ENCODE data around the gene VGLL2. TPM values are rescaled to one million over a fixed set of nuclear protein-coding genes. Genes with fewer than 3 reads are reported as not detected.
"Not testable (repeated sequence)": the region's sequence is repeated elsewhere in the genome, so short reads cannot be mapped to it uniquely, and the experiment has no call there.

VGLL2 gene, protein sequence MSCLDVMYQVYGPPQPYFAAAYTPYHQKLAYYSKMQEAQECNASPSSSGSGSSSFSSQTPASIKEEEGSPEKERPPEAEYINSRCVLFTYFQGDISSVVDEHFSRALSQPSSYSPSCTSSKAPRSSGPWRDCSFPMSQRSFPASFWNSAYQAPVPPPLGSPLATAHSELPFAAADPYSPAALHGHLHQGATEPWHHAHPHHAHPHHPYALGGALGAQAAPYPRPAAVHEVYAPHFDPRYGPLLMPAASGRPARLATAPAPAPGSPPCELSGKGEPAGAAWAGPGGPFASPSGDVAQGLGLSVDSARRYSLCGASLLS
- not detected in 2 replicates for total RNA-seq (2014; rRNA removed; shearing (Covaris generic))

DNA sequence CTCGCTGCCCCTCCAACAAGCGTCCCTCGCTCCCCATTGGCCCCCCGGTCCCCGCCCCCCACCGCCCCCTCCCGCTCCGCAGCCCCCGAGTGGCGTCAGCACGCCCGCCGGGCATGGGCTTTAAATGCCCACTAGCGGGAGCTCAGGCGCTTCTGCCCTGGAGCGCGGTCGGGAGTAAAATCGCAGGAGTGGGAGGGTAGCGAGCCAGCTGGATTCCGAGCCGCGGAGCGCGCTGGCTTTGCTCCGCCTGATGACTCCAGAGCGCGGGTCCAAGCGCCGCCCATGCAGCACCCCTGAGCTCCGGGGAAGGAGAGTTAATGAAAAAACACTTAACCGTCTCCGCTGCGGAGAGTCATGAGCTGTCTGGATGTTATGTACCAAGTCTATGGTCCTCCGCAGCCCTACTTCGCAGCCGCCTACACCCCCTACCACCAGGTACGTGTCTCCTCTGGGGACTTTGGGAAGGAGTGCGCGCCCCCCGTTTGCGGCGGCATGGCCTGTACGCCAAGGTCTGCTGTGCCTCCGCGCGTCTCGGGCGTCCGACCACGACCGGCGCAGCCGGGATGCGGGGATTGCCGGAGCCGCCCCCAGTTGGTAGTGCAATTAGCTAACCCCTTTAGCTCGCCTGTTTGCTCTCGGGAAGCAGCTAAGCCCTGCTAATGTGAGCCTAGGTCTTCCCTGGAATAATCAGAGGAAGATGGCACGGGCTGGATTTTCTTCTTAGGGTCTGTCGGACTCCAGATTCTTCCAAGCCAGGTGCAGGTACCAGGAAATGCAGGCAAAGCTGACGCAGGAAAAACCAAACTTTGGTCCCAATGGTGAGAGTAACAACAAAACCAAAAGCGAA, at the start of gene VGLL2:
TSS of gene VGLL2 (plus strand) at position 149 of the 847 bp plus-strand sequence. CDS start at position 355, 206 bp downstream.
- DNase-seq (ENCODE audit: low spot score) = no peak

DNA sequence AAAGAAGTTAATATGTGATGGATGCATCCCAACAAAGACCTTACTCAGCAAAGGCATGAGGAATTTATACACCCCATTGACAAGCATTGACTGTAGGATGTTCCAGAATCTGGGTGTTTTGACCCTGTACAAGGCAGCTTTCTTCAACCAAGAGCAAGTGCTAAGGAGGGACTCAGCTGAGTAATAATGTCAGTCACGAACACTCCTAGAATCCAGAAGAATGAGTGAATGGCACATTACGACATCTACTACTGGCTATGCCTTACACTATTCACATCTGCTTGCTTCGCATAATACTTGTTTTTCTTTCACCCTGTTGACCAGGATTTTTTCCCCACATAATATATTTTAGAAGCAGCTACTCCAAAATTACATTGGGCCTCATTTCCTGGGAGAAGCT, 42.5 kb upstream of the VGLL2 start:
- DNase-seq (ENCODE audit: low spot score) = no peak

DNA sequence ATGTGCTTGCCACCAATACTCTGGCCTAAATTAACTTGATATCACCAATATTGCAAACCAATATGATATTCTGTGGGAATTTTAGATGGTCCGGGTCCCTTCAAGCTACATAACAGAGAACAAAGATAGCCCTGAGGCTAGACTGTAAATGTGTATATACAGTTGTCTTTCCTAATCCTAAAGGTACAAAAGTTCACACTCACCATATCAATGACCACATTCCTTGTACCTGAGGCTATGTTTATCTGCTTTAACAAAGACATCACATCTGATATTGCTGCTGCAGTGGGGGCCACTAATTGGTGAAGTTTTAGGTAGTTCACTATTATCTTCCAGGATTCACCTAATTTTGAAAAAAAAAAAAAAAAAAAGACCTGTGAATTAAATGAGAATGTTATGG, 38.6 kb upstream of the VGLL2 start:
- DNase-seq (ENCODE audit: low spot score) = no peak

DNA sequence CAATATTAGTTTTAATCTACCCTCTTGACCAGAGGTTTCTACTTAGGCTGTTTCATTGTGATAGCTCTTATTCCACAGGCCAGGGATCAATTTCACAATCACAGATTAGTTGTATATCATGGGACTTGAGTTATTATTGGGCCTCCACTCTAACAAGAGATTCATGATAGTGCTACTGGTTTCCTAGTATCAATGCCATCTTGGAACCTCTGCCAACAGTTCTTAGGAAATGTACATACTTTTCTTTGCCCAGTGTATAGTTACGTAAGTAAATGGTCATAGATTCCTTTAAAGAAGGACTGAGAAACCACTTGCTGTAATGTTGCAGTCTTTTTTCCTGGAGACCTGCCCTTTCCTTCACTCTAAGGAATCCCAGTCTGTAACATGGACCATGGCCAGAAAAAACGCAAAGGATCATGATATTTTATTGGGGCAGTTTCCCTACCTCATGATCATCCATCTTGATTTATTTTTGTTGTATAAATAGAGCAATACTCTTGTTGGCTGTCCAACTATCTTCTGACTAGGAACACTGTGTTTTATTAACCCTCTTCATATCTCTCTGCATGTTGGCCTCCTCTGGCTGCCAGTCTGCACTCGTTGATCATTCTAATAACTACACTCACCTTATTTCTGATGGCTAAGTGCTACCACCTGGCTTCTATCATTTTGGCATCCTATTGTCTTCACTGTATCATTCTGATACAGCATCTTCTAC, 38.0 kb upstream of the VGLL2 start:
- DNase-seq (ENCODE audit: low spot score) = no peak

DNA sequence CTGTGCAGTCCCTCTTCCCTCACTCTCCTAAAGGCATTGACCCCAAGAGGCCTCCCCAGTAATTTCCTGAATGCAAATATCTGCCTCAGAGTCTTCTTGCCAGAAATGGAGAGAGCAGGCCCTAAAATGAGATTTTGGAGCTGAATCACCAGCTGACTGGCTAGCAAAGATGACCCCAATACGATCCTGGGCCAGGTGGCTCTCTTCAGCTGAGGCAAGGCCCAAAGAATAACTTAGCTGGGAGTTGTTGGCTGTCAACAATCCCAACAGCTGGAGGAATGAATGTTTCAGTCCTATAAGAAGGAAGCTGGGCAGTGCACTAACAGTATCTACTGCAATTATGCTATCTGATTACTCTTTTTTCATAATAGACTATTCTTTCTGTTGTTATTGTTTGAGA, 37.2 kb upstream of the VGLL2 start:
- DNase-seq (ENCODE audit: low spot score) = no peak

DNA sequence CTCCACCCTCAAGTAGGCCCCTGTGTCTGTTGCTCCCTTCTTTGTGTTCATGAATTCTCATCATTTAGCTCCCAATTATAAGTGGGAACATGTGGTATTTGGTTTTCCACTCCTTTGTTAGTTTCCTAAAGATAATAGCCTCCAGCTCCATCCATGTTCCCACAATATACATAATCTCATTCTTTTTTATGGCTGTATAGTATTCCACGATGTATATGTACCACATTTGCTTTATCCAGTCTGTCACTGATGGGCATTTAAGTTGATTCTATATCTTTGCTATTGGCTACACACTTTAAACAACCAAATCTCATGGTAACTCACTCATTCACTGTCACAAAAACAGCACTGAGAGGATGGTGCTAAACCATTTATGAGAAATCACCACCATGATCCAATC, 35.5 kb upstream of the VGLL2 start:
- no peak for DNase-seq (ENCODE audit: low spot score)

DNA sequence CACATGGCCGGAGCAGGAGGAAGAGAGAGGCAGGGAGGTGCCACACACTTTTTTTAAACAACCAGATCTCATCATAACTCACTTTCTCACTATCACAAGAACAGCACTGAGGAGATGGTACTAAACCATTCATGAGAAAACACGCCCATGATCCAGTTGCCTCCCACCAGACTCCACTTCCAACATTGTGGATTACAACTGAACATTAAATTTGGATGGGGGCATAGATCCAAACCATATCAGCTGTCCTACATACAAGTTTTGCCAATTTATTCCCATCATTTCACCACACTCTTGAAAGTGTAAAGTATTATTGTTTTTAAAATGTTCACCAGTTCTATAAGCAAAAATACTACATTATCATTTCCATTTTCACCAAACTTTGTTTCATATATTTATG, 33.9 kb upstream of the VGLL2 start:
- DNase-seq (ENCODE audit: low spot score) = no peak

DNA sequence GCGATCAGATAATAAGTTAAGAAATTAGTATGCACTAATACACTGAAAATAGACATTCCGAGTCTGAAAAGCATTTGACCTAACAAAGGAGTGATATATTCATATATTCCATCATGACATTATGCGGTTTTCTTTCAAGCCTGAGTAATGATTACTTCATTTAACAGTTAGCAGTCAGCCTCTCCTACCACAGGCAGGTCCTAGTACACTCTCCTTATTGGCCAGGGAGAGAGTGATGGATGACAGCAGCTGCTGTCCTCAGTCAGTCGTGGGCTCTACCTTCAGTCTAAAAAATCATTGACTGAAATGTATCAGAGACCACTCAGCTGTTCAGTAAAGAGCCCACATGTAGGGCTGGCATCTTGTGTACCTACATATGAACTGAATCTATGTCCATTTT, 33.2 kb upstream of the VGLL2 start:
- DNase-seq (ENCODE audit: low spot score) = peak; percentile 17

DNA sequence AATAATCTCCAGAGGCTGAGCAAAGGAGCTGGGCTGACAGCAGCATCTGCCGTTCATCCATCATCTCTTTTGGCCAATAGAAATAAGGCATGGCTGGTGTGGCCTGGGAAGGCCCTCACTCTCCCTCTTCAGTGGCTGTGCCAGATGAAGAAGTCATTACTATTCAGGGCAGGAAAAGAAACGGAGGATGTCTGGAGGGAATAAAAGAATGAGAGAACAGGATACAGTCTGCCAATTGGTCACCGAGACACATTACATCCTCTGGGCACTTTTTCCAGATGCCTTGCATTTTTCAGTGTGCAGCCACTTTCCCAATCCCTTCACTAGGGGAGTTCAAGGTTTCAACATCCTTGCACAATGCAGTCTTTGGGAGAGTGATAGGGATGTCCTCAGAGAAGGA, 32.2 kb upstream of the VGLL2 start:
- DNase-seq (ENCODE audit: low spot score) = peak; percentile 7

DNA sequence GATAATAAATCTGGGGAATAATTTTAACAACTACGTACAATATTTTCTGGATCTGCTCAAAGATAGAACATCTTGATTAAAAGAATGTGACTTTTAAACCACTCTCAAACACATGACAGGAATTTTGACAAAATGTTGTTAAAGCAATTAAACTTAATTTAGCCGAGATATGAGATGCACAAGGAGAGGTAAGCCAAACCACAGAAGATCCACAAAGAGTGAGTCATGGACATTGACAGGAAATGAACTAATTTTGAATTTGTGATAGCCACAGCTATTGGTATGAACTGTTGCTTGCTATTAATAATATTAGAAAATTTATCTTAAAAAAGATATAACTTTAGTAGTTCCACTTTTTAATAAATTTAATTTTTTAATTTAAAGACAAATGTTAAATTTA, 27.8 kb upstream of the VGLL2 start:
- peak; percentile 60 for DNase-seq (ENCODE audit: low spot score)

DNA sequence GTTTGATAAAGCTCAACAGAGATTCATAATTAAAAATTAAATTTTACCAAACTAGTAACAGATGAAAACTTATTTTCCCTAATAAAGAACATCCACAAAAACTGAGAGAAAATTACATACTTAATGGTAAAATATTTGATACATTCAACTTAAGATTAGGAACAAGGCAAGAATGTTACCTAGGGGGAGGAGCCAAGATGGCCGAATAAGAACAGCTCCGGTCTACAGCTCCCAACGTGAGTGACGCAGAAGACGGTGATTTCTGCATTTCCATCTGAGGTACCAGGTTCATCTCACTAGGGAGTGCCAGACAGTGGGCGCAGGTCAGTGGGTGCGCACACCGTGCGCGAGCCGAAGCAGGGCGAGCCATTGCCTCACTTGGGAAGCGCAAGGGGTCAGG, 20.8 kb upstream of the VGLL2 start:
- DNase-seq (ENCODE audit: low spot score) = not testable (repeated sequence)

DNA sequence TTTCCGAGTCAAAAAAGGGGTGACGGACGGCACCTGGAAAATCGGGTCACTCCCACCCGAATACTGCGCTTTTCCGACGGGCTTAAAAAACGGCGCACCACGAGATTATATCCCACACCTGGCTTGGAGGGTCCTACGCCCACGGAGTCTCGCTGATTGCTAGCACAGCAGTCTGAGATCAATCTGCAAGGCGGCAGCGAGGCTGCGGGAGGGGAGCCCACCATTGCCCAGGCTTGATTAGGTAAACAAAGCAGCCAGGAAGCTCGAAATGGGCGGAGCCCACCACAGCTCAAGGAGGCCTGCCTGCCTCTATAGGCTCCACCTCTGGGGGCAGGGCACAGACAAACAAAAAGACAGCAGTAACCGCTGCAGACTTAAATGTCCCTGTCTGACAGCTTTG, 20.4 kb upstream of the VGLL2 start:
- DNase-seq (ENCODE audit: low spot score) = not testable (repeated sequence)

DNA sequence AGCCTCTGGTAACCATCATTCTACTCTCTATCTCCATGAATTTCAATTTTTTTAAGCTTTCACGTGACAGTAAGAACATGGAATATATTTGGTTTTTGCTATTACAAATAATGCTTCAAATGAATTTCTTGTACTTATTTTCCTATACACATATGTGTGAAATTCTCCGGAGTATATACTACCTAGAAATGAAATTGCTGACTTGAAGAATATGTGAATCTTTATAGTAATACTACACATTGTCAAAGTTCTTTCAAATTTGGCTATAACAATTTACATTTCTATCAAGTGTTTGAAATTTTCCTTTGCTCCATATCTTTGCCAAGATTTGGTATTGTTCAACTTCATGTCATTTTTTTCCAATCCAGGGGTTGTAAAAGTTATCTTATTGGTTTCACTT, 11.6 kb upstream of the VGLL2 start:
- DNase-seq (ENCODE audit: low spot score) = no peak

DNA sequence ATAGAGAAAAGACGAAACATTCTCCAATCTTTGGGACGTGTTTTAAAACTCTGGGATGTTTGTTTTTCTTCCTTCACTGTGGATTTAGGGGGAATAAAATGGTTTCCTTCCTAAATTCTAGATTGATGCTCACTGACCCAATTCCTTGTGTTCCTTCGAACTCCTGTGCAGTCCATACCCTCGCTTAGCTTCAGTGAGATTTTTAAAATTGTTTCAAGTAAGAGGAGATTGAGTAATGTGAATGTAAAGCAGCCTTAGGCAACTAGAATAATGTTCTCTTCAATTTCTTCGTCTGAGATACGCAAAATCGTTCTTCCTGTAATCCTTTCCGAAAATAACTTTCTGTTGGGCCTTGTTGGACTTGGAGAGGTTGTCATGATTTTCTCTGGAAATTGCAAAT, 2.6 kb upstream of the VGLL2 start:
- DNase-seq (ENCODE audit: low spot score) = no peak

DNA sequence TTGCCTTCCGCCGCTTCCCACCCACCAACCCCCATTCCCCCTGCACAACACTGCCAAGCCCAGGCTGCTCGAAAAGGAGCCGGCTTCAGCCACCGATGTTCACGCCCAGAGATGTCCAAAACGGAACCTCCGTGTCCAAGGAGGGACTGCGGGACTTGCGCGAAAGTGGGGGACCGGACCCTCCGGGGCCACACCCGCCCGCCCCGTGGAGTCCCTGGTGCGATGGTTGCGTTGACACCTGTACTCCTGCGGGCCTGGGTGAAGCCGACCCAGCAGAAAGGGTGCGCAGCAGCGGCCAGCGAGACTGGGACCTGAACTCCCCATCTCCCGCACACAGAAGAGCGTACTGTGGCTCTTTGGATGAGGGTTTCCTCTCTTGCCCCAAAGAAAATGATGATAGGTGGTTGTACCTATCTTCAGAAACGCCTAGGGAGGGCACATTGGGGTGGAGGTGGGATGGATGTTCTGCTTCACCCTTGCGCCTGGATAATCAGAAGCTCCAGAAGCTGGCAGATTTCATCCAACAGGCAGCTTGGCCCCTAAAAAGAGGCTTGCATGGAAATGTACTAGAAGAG, 1.9 kb upstream of the VGLL2 start:
- DNase-seq (ENCODE audit: low spot score) = no peak

DNA sequence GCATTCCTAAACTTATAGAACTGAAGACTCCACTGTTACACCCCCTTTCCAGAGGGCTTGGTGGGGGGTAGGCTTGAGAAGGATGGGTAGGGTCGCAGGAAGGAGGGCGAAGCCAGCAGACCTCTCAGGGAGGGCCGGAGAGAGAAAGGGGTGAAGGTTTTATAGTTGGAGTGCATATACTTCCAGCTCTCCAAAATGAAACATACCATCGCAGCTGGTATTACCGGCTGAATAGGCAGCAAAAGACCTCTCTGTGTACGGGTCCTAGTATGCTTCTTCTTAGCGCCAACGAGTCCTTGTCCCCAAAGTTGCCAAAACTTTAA, 1.0 kb upstream of the VGLL2 start:
- DNase-seq (ENCODE audit: low spot score) = no peak

DNA sequence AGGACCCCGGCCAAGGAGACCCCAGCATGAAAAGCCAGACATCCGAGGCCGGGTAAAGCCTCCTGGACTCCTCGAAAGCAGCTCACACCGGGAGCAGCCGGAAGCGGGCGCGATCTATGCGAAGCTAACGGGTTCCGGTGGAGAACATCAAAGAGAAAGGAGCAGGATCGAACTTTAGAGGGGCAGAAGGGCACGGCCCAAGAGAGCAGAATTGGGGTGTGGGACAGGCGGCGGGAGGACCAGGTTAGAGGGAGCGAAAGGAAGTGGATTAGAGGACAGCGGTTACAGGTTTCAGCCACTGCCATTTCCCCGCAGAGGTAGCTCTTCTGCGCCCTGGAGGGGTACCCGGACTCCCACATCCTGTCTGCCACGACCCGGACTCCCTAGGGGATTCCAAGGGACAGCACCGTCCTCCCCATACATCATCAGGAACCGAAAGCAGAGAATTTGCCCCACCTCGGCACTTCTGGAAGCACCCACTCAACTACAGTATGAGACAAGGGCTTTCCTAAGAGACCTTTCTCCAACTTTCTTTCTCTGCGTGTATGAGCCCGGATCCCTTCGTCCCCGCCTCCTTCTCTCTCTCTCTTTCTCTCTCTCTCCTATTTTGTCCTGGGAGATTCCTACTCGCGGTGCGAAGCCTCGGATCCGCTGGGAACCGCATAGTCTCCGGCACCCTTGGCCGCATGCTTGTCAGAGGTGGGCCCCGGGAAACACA, 507 bp upstream of the VGLL2 start:
- no peak for DNase-seq (ENCODE audit: low spot score)

DNA sequence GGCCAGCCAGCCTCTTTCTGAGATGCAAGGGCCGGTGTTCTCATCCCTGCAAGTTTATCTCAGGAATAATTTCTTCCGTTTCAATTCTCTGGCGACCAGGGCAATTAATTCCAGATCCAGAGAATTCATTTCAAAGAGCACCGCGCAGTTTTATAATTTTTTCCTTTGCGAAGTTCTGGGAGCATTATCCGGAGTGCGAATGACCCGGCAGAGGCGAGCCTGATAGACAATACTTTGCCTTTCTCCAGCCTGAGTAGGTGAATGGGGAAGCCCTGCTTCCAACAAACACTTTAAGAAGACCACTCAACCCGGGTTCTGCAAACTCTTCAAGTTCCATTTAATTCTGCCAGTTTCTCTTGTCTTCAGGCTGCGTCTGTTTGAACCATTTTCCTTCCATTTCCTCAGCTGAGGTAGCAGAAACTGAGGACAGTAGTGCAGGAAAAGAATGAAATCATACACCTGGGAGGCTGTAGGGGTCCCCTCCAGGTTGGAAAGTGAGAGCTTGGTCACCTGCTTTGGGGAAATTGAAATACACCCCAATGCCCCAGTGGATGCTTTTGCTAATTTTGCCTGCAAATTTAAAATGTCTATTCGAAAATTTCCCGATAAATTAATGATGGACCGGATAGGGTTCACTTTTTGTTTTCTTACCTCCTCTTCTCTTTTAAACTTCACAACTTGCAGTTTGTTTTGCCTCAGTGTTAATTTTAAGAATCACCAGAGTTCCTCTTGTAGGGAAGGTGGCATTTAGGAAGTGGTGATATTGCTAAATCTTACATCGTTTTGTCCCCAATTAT, 1.1 kb downstream of the VGLL2 start:
- no peak for DNase-seq (ENCODE audit: low spot score)

DNA sequence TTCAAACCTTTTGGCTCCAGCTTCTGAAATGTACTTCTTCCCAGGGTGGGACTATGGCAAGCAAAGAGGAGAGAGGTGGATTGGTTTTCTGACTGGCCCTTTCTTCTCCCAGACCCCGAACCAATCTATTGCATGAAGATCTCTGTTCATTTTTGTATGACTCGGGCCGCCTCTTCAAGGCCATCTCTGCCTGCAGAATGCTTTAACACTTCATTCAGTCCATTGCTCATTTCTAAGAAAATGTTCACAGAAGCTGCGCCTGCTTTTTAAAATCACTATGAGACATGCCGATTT, 1.6 kb downstream of the VGLL2 start:
- DNase-seq (ENCODE audit: low spot score) = no peak

DNA sequence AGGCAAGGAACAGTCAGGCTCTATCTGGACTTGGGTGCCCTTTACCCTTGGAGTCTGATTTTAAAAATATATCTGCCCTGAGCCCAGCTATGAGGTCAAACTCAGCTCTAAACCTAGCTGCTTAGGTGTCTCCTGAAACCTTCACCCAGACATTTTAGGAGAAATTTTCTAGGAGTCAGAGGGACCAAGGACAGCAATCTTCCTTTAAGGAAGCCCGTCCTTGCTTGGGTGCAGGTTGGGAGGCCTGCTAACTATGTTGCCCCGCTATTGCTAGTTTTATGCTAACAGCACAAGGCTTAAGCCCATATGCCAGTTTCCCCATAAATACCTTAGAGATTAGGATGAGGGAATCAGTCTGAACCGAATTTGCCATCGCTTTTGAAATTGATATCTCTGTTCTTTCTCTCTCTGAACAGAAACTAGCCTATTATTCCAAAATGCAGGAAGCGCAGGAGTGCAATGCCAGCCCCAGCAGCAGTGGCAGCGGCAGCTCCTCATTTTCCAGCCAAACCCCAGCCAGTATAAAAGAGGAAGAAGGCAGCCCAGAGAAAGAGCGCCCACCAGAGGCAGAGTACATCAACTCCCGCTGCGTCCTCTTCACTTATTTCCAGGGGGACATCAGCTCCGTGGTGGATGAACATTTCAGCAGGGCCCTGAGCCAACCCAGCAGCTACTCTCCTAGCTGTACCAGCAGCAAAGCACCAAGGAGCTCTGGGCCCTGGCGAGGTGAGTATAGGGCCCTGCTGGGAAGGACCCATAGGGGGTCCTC, 2.6 kb downstream of the VGLL2 start:
- no peak for DNase-seq (ENCODE audit: low spot score)
